ENCODE data around the gene NASP. TPM values are rescaled to one million over a fixed set of nuclear protein-coding genes. Genes with fewer than 3 reads are reported as not detected.

NASP gene
- total RNA-seq, 1 donor from 2014 or later, result 263 TPM

DNA sequence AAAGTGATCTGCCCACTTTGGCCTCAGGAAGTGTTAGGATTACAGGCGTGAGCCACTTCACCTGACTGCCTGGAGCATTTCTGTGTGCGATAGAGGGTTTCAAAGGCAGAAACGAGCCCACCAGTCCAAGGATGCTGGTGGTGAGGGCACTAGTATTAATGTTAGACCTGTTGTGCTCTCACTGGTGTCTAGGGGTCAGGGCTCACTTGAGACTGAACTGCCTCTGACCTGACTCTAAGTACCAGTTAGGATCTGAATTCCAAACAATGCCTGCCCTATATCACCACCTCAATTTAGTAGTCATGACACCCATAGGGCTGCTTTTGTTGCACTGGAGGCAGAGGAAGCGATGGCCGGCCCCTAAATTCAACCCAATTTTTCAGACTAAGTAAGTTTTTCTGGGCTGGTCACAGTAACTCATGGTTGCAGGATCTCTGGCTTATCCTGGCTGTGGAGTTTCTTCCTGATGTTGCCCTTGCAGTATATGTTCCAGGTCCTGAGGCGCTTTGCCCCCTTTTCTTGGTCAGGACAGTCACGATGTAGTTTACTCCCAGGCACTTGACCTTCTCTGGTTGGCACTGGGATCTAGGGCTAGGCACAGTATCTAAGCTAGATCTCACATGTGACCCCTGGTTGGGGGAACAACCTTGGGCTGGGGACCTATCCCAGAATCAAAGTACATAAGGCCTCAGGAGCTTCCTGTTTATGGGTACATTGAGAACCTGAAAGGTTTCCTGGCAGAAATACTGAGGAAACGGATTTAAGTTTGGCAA is 35.5 kb downstream of the NASP start:
- H3K9me3 Mint-ChIP-seq, result no peaks in the 10 kb centered on the region
- intact Hi-C loops (cut with micrococcal nuclease), result no loop called here
- peaks cover 41% of the 10 kb centered on the region for H3K36me3 Mint-ChIP-seq (ENCODE audit: low read depth)

GRCh38 chr1:45620588-45621500 is 37.0 kb downstream of the NASP start:
- Mint-ChIP-seq H3K4me1 (no peaks in the 10 kb centered on the region), H3K4me3 (no peak overlapping the region), H3K36me3 (ENCODE audit: low read depth) (peaks cover 36% of the 10 kb centered on the region), H3K9me3 (no peaks in the 10 kb centered on the region), H3K27ac (peak overlapping the region; percentile 60), H3K27me3 (no peaks in the 10 kb centered on the region)
- no peak for DNase-seq
- intact Hi-C loops (cut with micrococcal nuclease), result no loop called here

More for the DNA sequence above, 35.5 kb downstream of the NASP start:
- no peaks in the 10 kb centered on the region for H3K27me3 Mint-ChIP-seq
- no peaks in the 10 kb centered on the region for H3K4me1 Mint-ChIP-seq
- H3K4me3 Mint-ChIP-seq, result no peak overlapping the region
- peak overlapping the region; percentile 53 for H3K27ac Mint-ChIP-seq
- DNase-seq, result no peak

GRCh38 chr1:45621501-45621836 is 37.6 kb downstream of the NASP start:
- peak overlapping the region; percentile 51 for H3K27ac Mint-ChIP-seq
- H3K4me3 Mint-ChIP-seq, result no peak overlapping the region
- no peaks in the 10 kb centered on the region for H3K27me3 Mint-ChIP-seq
- intact Hi-C loops (cut with micrococcal nuclease), result no loop called here
- no peaks in the 10 kb centered on the region for H3K9me3 Mint-ChIP-seq
- no peak for DNase-seq
- H3K4me1 Mint-ChIP-seq, result no peaks in the 10 kb centered on the region
- H3K36me3 Mint-ChIP-seq (ENCODE audit: low read depth), result peaks cover 31% of the 10 kb centered on the region

DNA sequence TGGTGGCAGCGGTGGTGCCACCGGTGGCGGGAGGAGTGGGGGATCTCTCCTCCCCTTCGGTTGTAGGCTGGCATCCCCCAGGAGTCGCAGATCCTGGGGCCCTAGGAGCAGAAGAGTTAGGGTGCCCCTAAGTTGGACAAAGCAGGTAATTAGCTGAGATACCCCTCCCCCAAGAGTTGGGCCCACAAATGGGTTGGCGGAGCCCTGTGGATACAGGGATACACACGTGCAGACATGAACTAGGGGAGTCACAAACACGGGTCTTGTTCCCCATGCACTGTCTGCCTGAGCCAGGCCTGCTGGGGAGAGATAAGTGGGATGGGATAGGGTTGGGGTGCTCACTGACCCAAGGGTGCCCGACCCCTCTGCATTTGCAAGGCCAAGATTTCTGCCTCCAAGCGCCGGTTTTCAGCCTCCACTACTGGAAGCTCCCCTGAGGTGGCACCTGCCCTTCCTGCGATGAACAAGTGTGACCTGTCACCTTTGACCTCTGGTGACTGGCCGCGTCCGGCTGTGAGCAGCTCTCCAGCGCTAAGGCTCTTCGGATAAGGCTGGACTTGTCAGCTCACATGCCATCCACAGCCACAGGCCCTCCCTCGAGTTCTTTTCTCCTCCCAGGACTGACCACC is 38.2 kb downstream of the NASP start:
- no peak for DNase-seq
- Mint-ChIP-seq H3K4me1 (no peaks in the 10 kb centered on the region), H3K36me3 (ENCODE audit: low read depth) (peaks cover 26% of the 10 kb centered on the region), H3K27me3 (no peaks in the 10 kb centered on the region), H3K4me3 (no peak overlapping the region), H3K27ac (peak overlapping the region; percentile 51), H3K9me3 (no peaks in the 10 kb centered on the region)
- intact Hi-C loops (cut with micrococcal nuclease), result no loop called here

GRCh38 chr1:45622524-45623394 is 38.9 kb downstream of the NASP start:
- intact Hi-C loops (cut with micrococcal nuclease), result no loop called here
- Mint-ChIP-seq H3K4me3 (no peak overlapping the region), H3K27me3 (no peaks in the 10 kb centered on the region), H3K9me3 (no peaks in the 10 kb centered on the region), H3K27ac (no peak overlapping the region), H3K4me1 (no peaks in the 10 kb centered on the region), H3K36me3 (ENCODE audit: low read depth) (peaks cover 26% of the 10 kb centered on the region)
- DNase-seq, result no peak

DNA sequence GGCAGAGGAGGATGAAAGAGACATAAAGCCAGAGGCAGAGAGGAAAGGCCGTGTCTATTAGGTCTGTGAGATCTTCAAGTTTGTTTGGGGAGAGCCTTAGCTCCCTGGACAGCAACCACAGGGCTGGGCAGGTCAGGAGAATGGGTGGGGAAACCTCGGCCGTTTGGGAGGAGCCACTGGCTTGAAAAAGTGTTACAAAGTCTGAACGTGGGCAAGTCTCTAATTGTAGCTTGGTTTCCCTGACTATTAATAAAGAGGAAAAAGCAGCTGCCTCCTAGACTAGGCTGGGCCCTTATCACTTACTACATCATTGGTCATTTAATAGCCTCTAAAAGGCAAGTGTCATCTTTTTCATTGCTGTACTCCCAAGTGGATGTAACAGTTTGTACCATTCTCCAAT is 40.1 kb downstream of the NASP start, which contains the start of gene CCDC17:
CCDC17 (minus strand) TSS at position 83 of the 400 bp plus-strand sequence. CDS start 145 bp downstream, outside the sequence.
- no peaks in the 10 kb centered on the region for H3K4me1 Mint-ChIP-seq
- H3K9me3 Mint-ChIP-seq, result no peaks in the 10 kb centered on the region
- H3K27me3 Mint-ChIP-seq, result no peaks in the 10 kb centered on the region
- DNase-seq, result no peak
- intact Hi-C loops (cut with micrococcal nuclease), result no loop called here
- peaks cover 26% of the 10 kb centered on the region for H3K36me3 Mint-ChIP-seq (ENCODE audit: low read depth)
- H3K27ac Mint-ChIP-seq, result peak within 1 kb of the TSS; percentile 21
- H3K4me3 Mint-ChIP-seq, result no peak within 1 kb of the TSS

- intact Hi-C loops (cut with micrococcal nuclease), result no loop called here
- H3K9me3 Mint-ChIP-seq, result no peaks in the 10 kb centered on the region
- DNase-seq, result no peak
- no peak overlapping the region for H3K27ac Mint-ChIP-seq
- H3K4me3 Mint-ChIP-seq, result no peak overlapping the region
- H3K27me3 Mint-ChIP-seq, result no peaks in the 10 kb centered on the region
- H3K36me3 Mint-ChIP-seq (ENCODE audit: low read depth), result peaks cover 53% of the 10 kb centered on the region
- H3K4me1 Mint-ChIP-seq, result no peaks in the 10 kb centered on the region
These were observed 45.2 kb downstream of the NASP start for GRCh38 chr1:45629035-45629434.

DNA sequence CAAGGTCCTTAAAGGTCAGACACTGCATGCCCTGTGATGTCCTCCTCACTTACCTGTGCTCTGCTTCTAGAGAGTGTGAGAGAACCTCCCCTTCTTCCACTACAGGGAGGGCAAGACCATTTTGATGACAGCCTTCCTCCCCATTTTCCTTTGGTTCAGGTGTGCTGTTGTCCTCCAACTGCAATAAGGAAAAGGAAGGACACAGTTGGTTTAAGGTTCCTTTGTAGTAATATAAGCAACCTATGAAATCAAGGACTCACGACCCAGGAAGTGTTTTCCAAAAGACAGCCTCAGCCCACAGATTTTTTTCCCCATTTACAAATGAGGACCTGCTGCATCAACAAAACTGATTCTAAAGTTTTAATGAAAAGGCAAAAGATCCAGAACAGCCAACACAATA is 46.6 kb downstream of the NASP start:
- no peak for DNase-seq
- H3K27ac Mint-ChIP-seq, result no peak overlapping the region

GRCh38 chr1:45635211-45635610 is 51.4 kb downstream of the NASP start:
- Mint-ChIP-seq H3K27me3 (no peaks in the 10 kb centered on the region), H3K27ac (no peak overlapping the region), H3K9me3 (no peaks in the 10 kb centered on the region), H3K36me3 (ENCODE audit: low read depth) (peaks cover 32% of the 10 kb centered on the region), H3K4me3 (no peak overlapping the region), H3K4me1 (no peaks in the 10 kb centered on the region)
- no peak for DNase-seq
- intact Hi-C loops (cut with micrococcal nuclease), result no loop called here

More for the DNA sequence above, 46.6 kb downstream of the NASP start:
- Mint-ChIP-seq H3K9me3 (no peaks in the 10 kb centered on the region), H3K36me3 (ENCODE audit: low read depth) (peaks cover 52% of the 10 kb centered on the region), H3K4me1 (no peaks in the 10 kb centered on the region), H3K27me3 (no peaks in the 10 kb centered on the region), H3K4me3 (no peak overlapping the region)
- intact Hi-C loops (cut with micrococcal nuclease), result no loop called here

GRCh38 chr1:45640293-45640692 is 56.5 kb downstream of the NASP start:
- Mint-ChIP-seq H3K36me3 (ENCODE audit: low read depth) (peaks cover 24% of the 10 kb centered on the region), H3K4me1 (no peaks in the 10 kb centered on the region)

DNA sequence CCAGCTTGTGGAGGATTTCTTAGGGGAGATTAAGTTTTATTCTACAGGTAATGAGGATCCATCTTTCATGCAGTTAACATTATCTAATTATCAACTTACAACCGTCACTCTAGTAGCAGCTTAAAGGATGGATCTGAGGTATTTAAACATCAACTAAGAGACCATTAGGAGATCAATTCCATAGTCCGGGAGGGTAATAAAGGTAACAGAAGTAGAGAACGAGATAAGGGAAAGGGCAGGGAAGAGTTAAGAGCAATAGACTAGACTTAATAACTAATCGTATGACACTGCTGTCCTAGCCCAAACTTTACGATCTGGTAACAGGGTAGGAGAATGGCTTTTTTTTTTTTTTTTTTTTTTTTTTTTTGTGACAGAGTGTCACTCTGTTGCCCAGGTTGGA is 59.5 kb downstream of the NASP start:
- Mint-ChIP-seq H3K9me3 (no peaks in the 10 kb centered on the region), H3K27me3 (no peaks in the 10 kb centered on the region), H3K4me3 (no peak overlapping the region), H3K36me3 (ENCODE audit: low read depth) (peaks cover 35% of the 10 kb centered on the region), H3K27ac (no peak overlapping the region), H3K4me1 (peaks cover 3% of the 10 kb centered on the region)
- DNase-seq, result no peak
- intact Hi-C loops (cut with micrococcal nuclease), result no loop called here

More at GRCh38 chr1:45640293-45640692, 56.5 kb downstream of the NASP start:
- Mint-ChIP-seq H3K4me3 (no peak overlapping the region), H3K9me3 (no peaks in the 10 kb centered on the region), H3K27ac (no peak overlapping the region), H3K27me3 (no peaks in the 10 kb centered on the region)
- intact Hi-C loops (cut with micrococcal nuclease), result no loop called here
- DNase-seq, result no peak

GRCh38 chr1:45643978-45644377 is 60.1 kb downstream of the NASP start:
- H3K9me3 Mint-ChIP-seq, result no peaks in the 10 kb centered on the region
- no peak overlapping the region for H3K4me3 Mint-ChIP-seq
- no peaks in the 10 kb centered on the region for H3K27me3 Mint-ChIP-seq
- intact Hi-C loops (cut with micrococcal nuclease), result no loop called here
- no peak overlapping the region for H3K27ac Mint-ChIP-seq
- peaks cover 4% of the 10 kb centered on the region for H3K4me1 Mint-ChIP-seq
- H3K36me3 Mint-ChIP-seq (ENCODE audit: low read depth), result peaks cover 36% of the 10 kb centered on the region
- DNase-seq, result no peak

- Mint-ChIP-seq H3K9me3 (no peaks in the 10 kb centered on the region), H3K27ac (no peak overlapping the region), H3K36me3 (ENCODE audit: low read depth) (peaks cover 38% of the 10 kb centered on the region), H3K4me3 (no peak overlapping the region), H3K27me3 (no peaks in the 10 kb centered on the region), H3K4me1 (peaks cover 4% of the 10 kb centered on the region)
- intact Hi-C loops (cut with micrococcal nuclease), result no loop called here
- no peak for DNase-seq
These were observed 60.8 kb downstream of the NASP start for GRCh38 chr1:45644661-45645060.

Data from activated CD4-positive, alpha-beta T cell treated with anti-CD3 and anti-CD28 coated beads, Interleukin-2, amount 10 ng/mL, durations not matched to agents 24 days and 14 days (primary cell).